ENCODE results near the gene CADM2. TPM values are rescaled to one million over a fixed set of nuclear protein-coding genes. Genes with fewer than 3 reads are reported as not detected.

Gene CADM2
- total RNA-seq, 1 experiment from 2014 or later, result 10.9 TPM

DNA sequence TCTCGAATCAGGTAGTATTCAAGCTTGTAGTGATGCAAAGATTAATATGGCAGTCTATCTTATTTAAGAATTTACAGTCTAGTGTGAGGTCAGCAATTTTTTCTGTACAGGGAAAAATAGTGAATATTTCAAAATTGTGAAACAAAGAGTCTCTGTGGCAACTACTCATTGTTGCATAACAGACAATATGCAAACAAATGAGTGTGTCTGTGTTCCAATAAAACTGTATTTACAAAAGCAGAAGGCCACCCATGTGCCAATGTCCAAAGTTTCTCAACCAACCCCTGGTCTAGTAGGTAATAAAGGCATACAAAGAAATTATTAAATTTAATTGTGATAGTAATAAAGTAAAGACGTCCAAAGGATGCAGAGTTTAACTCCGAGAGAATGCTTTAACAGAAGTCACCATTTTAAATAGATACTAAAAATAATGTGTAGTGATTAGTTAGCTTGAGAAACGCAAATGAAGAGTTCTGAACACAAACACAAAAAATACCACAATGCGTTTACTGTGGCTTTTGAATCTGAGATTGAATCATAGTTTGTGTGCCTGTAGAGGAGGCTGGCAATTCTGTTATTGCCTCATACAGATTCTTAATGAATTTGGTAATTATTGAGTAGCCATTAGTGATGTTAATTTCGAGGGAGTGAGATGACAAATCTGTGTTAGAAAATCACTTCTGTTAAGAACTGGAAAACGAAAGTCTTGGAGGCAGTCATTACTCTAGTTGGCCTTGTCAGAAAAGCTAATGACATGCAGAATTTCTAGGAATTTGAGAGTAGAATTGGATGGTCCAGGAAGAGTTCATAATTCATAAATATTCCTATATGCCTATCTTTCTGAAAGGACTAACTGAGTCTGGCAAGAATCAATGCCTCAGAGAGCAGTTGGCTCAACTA, 48.7 kb downstream of the CADM2 start:
- Histone ChIP-seq H3T11ph (ENCODE audit: low read length) (no peak overlapping the region), H3K4me2 (ENCODE audit: insufficient read depth, insufficient read length, low read length) (no peak overlapping the region), H2BK20ac (ENCODE audit: low read depth, low read length, poor library complexity, severe bottlenecking) (no peak overlapping the region), H4K5ac (ENCODE audit: insufficient read length, low read depth, low read length) (no peak overlapping the region), H4K20me1 (ENCODE audit: control insufficient read depth, insufficient read depth, insufficient read length) (no peaks in the 10 kb centered on the region), H2AFZ (ENCODE audit: low read length) (no peak overlapping the region), H3K4me1 (ENCODE audit: insufficient read depth, low read length) (no peaks in the 10 kb centered on the region), H3K79me1 (ENCODE audit: insufficient read depth, low read depth, low read length, poor library complexity, severe bottlenecking) (no peaks in the 10 kb centered on the region), H3K14ac (ENCODE audit: insufficient read depth, low read length) (no peak overlapping the region), H4K91ac (ENCODE audit: insufficient read length, low read depth, low read length) (no peak overlapping the region), H3K23ac (ENCODE audit: insufficient read length, low read depth, low read length) (no peak overlapping the region), H2BK120ac (ENCODE audit: low read depth, low read length, poor library complexity, severe bottlenecking) (no peak overlapping the region), H3K79me2 (ENCODE audit: insufficient read depth, low read length) (no peaks in the 10 kb centered on the region), H3K23me2 (ENCODE audit: insufficient read length, low read depth, low read length, poor library complexity, severe bottlenecking) (no peaks in the 10 kb centered on the region), H3K9ac (ENCODE audit: extremely low read depth, insufficient read length, low read length) (no peak overlapping the region), H2AK5ac (ENCODE audit: insufficient read length, low read length) (no peak overlapping the region), H4K8ac (replicated peaks; ENCODE audit: insufficient read length, low read depth, low read length) (no peak overlapping the region), H3K27ac (ENCODE audit: insufficient read length, low read depth, low read length) (no peak overlapping the region), H3K18ac (ENCODE audit: insufficient read length, low read depth, low read length) (no peak overlapping the region), H3K4ac (ENCODE audit: low read depth, low read length) (no peak overlapping the region), H2BK5ac (ENCODE audit: insufficient read length, low read length) (no peak overlapping the region), H3K9me3 (ENCODE audit: control insufficient read depth, low read depth, low read length) (no peaks in the 10 kb centered on the region), H2BK12ac (ENCODE audit: insufficient read length, low read depth, low read length) (no peak overlapping the region), H3K56ac (ENCODE audit: insufficient read length, low read depth, low read length) (no peak overlapping the region), H2BK15ac (ENCODE audit: low read depth, low read length) (no peak overlapping the region), H3K27me3 (ENCODE audit: insufficient read depth, low read length) (no peaks in the 10 kb centered on the region)
- no peak for DNase-seq
- Mint-ChIP-seq H3K4me1 (peaks cover 14 to 18% of the 10 kb centered on the region in 2 experiments), H3K36me3 (ENCODE audit: insufficient read depth in 1 of 3, low read depth in 3 of 3) (no peaks in the 10 kb centered on the region), H3K9me3 (no peaks in the 10 kb centered on the region), H3K27ac (no peak overlapping the region), H3K27me3 (ENCODE audit: low read depth) (no peaks in the 10 kb centered on the region), H3K4me3 (no peak overlapping the region)
- WGBS (ENCODE audit: extremely low coverage, insufficient read length, low lambda C conversion rate), result 100% methylated on average over 1 of the region's 7 CpGs
- TF ChIP-seq CTCF (conservative IDR thresholded peaks at IDR 0.05), result no peak

Measured in H9 (cell line).